Ramos (cell line): ENCODE measurements around the gene CNIH2.
"Not testable (repeated sequence)": the region's sequence is repeated elsewhere in the genome, so short reads cannot be mapped to it uniquely, and the experiment has no call there.

Experiments used
- in situ Hi-C: fragments of 300-500 bp; cut with MboI; formaldehyde crosslinking; loops from one replicate; pipeline ENCODE4 v1.14.3; 2022; ENCODE audit warnings: low sequenced_read_pairs; ENCODE audit not compliant: unreplicated experiment

The CNIH2 gene

DNA sequence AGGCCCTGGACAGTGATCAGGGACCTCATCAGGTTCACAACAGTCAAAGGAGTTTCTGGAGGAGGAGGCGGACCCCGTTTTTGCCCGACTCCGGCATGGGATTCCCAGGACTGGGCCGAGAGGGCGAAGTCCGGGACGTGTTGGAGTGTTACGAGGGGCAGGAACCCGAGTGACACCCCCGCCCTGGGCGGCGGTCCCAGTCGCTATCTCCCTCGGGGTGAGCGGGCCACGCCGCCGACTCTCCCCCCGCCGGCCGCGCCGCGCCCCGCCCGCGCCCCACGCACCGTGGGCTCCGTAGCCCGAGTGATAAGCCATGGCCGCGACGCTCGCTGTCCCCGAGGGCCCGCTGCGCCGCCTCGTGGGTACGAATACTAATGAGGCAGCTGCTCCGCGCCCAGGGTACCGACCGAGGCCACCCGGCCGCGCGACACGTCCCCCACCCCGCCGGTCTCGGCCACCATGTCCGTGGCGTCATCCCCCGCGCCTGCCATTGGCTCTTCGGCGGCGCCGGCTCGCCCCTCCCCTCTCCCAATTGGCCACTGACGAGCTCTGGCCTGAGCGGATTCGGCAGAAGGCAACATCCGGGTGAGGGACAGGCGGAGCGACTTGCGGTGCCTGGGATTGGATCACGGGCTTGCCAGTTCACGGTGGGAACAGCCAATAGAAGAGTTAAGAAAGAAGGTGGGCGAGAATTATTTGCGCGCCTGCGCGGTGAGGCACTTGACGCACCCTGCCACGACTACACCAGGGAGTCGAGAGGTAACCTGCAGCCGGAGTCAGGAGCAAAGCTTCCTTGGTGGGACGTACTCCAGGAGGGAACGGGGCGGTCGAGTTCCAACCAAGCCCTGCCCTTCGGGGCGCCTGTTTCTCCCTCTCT lies 10.9 kb downstream of the CNIH2 start, which contains the start of gene YIF1A:
YIF1A (minus strand) TSS at position 473 of the 877 bp plus-strand sequence; CDS start at position 315, 158 bp downstream.
- in situ Hi-C loops: no loop called here

DNA sequence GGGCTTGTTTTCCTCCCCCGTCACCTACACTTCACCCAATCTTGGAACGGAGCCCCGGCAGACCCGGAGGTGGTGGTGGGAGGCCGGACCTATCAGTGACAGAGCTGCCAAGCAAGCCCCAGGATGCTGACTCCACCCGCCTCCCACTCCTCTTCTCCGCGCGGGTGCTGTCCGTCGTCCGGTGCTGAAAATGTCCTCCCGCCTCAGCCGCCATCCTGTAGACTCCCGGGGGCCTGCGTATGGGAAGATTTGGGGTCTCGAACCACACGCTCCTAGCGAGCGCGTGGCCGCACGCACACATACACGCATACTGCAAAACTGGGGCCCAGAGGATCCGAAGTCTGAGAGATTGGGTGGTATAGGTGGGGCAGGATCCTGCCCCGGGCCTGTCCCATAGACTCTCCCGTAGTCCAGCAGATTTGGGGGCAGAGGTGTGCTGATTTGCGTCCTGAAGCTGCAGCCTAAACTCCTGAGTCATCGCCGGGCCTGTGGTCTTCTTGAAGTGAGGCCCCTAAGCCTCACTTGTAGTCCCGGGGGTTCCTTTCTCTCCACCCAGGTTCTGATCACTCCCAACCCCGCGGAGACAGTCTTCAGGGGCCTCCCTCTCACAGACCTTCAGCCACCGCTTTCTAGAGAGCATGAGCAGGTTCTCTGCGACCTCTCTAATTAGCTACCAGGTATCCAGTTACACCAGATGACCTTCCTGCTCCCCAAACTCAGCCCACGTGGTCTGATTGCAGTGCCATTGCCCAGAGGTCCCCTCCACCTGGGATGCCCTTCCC lies 11.8 kb downstream of the CNIH2 start:
- in situ Hi-C loops: no loop called here

DNA sequence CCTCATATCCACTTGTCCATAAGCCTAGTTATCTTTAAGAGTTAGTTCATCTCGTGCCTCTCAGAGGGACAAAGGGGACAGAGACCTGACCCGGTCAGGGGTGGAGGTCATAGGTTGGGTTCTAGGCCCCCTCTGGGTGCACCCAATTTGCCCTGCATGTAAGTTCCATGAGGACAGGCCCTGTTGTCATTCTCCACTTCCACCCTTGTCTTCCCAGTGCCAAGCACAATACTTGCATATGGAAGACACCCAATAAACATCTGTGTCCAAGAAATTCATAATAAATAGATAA lies 12.3 kb downstream of the CNIH2 start:
- in situ Hi-C loops: no loop called here

DNA sequence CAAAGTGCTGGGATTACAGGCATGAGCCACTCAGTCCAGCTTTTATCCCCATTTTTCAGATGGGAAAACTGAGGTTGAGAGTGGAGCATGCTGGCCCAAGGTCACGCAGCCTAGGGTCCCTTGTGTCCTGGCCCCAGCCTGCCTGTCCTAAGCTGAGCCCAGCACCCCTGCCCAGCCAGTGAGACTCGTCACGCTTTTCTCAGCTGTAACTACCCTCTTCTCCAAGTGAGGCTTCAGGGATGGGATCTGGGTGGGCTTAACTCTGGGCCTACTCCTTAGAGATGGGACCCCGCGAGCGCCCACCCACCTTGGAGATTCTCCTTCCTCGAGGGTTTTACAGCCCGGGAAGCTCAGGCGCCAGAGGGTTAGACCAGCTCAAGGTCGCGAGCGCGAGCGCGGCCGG lies 13.3 kb downstream of the CNIH2 start:
- in situ Hi-C loops: no loop called here

DNA sequence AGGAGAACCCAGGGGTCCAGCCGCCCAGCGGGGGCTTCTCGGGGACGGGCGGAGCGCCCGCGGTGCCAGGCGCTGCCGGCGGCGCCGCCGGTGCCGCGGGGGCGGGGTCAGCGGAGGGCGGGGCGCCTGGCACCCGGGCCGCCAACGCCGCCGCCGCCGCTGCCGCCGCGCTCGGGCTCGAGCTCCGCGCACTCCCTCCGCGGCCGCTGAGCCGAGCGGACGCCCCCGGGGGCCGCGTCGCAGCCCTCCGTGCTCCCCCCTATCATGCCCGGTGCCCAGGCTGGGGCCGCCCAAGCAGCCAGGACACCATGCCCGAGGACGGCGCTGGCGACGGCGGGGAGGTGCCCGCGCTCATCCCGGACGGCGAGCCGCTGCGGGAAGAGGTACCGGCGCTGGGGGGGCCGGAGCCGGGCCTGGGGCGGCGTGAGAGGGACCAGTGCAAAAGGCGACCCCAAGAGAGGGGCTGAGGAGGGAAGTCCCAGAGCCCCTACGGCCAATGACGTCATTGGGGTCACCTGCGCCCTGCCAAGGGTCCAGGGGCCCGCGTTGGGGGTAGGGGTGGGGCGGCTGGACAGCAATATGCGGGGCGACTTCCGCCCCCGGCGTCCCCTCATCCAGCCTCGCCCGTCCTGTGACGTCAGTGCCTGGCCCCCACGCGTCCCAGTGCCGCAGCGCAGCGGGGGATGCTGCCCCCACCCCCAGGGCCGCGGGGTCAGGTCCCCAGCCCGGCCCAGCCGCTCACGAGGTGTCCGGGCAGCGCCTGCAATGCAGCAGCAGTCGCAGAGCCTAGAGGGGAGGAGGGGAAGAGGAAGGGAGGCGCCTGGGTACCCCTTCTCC lies 13.9 kb downstream of the CNIH2 start, which contains the start of gene TMEM151A:
TMEM151A (plus strand) TSS at position 189 of the 837 bp plus-strand sequence; CDS start at position 309, 120 bp downstream.
- in situ Hi-C loops: no loop called here

DNA sequence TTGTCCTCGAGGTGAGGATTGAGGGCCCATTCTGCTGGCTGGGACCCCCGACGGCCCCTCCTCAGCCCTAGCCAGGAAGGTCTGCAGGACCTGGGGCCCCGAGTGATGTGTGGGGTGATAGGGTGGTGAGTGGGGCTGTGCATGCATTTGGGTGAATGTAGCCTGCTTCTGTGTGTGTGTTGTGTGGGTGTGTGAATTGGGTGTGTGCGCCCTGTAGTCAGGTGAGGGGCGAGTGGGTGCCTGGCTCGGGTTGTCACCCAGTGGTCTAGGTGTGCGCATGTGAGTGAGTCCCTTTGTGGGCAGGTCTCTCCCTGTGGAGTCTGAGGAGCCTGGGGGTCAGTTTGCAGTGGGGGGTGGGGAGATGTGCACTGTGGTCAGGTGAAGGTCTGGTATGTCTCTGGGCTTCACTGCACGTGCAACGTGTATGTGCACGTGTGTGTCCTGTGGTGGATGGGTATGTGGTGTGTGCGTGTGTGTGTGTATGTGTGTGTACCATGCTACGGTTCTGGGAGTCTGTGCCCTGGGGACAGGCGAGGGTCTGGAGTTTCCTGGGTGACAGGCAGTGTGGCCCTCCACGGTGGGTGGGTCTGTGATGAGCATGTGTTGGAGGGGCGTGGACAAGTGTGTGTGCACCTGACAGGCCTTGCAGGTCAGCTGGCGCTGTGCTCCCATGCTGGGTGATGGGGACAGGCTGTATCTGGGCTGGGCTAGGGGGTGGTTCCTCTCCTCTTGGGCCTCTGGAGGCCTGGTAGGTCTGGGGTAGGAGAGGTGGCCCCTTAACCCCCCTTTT lies 14.8 kb downstream of the CNIH2 start:
- in situ Hi-C loops: no loop called here

DNA sequence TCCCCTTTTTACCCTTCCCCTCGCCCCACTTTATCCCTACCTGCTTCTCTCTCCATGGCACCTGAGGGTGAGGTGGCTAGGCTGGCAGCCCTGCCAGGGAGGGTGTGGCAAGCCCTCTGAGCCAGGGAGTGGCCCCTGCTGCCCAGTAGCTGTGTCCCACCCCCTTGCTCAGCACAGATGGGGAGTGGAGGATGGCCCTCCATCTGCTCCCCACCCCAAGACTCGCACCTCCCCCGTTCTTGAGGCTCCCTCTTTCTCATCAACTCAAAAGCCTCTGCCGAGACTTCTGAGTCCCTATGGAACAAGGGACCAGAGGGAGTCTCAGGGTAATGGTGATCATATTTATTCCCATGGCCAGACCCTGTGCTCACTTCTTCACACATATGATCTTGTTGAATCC lies 15.4 kb downstream of the CNIH2 start:
- in situ Hi-C loops: no loop called here

DNA sequence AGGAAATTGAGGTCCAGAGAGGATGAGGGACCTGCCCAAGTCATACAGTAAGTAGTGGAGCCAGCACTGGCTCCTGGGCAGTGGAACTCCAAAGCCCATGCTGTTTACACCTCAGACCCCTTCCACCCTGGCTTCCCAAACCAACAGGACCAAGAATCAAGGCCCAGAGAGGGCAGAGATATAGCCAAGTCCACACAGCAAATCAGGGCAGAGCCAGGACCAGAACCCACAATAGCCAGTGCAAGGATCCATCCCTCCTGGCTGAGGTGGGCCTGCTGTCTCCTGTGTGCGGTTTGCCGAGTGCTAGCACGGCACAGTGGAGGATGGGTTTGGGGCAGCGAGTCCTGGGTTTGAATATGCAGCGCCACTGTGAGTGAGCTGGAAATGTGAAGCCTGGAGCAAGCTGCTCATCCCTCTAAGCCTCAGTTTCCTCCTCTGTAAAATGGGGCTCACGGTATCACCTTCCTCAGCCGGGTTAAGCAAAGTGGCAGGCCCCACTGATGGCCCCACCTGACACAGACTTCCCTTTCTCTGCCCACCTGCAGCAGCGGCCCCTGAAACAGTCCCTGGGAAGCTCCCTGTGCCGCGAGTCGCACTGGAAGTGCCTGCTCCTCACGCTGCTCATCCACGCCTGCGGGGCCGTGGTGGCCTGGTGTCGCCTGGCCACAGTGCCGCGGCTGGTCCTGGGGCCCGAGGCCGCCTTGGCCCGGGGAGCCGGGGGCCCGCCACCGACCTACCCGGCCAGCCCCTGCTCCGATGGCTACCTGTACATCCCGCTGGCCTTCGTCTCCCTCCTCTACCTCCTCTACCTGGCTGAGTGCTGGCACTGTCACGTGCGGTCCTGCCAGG lies 16.0 kb downstream of the CNIH2 start:
- in situ Hi-C loops: no loop called here

DNA sequence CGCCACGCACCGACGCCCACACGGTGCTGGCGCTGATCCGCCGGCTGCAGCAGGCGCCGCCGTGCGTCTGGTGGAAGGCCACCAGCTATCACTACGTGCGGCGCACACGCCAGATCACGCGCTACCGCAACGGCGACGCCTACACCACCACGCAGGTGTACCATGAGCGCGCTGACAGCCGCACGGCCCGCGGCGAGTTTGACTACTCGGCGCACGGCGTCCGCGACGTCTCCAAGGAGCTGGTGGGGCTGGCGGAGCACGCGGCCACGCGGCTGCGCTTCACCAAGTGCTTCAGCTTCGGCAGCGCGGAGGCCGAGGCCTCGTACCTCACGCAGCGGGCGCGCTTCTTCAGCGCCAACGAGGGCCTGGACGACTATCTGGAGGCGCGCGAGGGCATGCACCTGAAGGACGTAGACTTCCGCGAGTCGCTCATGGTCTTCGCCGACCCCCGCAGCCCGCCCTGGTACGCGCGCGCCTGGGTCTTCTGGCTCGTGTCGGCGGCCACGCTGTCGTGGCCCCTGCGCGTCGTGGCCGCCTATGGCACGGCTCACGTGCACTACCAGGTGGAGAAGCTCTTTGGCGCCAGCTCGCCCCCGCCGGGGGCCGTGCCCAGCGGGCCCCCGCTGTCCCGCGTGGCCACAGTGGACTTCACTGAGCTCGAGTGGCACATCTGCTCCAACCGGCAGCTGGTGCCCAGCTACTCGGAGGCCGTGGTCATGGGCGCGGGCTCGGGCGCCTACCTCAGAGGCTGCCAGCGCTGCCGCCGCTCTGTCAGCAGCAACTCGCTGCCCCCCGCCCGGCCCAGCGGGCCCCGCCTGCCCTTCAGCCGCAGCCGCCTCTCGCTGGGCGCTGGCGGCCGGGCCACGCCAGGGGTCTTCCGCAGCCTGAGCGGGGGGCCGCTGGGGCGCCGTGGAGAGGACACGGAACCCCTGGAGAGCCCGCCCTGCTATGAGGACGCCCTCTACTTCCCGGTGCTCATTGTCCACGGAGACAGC lies 16.9 kb downstream of the CNIH2 start:
- in situ Hi-C loops: no loop called here

DNA sequence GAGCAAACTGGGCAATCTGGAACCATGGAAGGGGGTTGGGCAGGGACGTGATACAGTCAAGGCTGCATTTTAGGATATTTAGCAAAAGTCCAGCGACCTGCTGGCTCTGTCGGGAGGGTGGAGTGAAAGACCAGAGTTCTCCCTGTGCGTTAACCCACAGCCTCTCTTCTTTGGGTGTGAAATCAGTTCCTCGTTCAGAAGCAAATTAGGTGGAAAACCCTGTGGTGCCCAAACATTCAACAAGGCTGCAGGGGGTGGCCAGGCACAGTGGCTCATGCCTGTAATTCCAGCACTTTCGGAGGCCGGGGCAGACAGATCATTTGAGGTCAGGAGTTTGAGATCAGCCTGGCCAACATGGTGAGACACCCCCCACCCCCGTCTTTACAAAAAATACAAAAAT lies 19.6 kb downstream of the CNIH2 start:
- in situ Hi-C loops: no loop called here

DNA sequence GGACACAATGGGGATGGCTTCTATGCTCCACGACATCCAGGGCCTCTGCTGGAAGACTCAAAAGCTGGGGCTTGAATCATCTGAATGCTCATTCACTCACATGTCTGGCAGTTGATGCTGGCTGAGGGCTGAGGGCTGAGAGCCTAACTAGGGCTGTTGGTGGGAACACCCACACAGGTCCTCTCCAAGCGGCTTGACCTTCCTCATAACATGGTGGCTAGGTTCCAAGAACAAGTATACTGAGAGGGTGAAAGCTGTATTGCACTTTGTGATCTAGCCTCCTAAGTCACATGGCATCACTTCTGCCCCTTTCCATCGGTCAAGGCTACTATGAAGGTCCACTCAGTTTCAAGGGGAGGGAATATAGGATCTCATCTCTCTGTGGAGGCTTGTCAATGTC lies 21.2 kb downstream of the CNIH2 start:
- in situ Hi-C loops: no loop called here

DNA sequence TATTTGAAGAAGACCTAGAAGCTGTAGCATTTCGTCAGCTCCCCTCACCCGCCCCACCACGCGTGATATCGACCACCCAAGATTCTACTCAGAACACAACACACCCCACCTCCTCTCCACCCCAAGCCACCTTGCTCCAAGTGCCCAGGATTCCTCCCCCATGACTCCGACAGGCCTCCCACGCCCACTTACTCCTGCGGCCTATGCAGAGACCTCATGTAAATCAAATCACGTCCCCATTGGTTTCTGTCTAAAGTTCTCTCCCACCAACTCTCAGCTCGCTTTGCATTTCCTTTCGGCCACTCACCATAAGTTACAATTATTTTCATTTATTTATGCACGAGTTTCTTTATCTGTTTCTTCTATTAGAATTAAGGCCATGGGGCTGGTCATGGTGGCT lies 24.7 kb downstream of the CNIH2 start:
- in situ Hi-C loops: no loop called here

DNA sequence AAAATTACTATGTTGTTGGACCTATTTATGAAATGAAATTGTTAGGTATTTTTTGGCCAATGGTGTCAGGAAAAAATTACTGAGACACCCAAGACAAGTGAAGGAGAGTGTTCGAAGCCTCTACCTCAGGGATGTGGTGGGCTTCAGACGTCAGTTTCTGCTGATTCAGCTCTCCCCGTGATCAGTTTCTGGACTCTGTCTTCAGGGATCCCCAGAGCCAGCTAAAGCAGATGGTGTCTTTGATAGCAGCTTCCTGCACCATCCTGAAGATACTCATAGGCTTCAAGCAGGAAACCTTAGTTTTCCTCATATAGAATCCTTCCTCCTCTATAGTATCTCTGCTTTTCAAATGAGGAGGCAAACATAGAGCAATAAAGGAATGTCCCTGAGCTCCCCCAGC lies 31.5 kb downstream of the CNIH2 start:
- in situ Hi-C loops: no loop called here

DNA sequence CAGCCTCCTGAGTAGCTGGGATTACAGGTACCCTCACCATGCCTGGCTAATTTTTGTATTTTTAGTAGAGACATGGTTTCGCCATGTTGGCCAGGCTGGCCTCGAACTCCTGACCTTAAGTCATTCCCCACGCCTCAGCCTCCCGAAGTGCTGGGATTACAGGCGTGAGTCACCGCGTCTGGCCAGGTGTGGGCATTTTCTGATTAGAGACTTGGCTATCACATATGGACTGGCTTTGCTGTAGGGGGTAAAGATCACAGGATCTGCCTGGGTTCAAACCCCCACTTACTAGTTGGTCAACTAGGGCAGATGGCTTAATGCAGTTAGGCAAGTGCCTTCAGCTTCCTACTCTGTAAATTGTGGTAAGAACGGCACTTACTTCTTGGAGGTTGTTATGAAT lies 32.3 kb downstream of the CNIH2 start:
- in situ Hi-C loops: no loop called here

DNA sequence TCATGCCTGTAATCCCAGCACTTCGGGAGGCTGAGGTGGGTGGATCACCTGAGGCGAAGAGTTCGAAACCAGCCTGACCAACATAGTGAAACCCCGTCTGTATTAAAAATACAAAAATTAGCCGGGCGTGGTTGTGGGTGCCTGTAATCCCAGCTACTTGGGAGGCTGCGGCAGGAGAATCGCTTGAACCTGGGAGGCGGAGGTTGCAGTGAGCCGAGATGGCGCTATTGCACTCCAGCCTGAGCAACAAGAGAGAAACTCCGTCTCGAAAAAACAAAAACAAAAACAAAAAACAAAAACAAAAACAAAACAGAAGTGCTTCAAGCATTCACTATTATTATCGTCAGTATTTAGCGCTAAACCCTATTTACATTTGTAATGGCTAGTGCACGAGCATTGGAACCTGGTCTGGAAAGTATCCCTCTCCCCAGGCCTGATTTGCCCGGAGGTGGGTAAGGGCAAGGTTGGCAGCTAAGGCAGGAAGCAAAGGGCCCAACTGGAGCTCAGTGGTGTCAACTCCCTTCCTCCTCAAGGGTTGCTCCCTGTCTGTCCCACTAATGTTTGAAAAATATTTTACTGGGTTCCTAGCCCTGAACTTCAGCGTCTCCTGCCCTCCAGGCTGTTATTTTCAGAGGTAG lies 32.9 kb downstream of the CNIH2 start:
- in situ Hi-C loops: not testable (repeated sequence)

DNA sequence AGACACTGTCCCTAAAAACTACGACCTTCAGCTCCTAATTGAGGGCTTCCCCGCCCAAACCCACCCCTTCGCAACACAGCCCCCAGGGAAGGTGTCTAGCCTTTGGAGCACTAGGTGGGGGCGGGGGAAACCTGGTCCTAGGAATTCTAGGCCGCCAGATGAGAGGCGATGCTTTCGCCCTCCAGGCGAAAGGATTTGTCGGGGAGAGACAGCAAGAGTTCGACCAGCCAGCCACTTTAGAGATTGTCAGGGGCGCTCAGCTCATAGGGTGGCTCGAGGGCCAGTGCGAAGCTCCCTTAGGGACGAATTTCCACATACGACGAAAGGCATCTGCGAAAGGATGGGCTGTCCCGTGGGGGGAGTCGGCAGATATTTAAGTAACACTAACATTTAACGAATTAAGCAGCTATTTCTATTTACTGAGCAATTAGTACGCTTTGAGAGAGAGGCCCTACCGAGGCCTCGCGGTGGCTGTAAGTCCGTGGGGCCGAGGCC lies 33.5 kb downstream of the CNIH2 start:
- in situ Hi-C loops: no loop called here

DNA sequence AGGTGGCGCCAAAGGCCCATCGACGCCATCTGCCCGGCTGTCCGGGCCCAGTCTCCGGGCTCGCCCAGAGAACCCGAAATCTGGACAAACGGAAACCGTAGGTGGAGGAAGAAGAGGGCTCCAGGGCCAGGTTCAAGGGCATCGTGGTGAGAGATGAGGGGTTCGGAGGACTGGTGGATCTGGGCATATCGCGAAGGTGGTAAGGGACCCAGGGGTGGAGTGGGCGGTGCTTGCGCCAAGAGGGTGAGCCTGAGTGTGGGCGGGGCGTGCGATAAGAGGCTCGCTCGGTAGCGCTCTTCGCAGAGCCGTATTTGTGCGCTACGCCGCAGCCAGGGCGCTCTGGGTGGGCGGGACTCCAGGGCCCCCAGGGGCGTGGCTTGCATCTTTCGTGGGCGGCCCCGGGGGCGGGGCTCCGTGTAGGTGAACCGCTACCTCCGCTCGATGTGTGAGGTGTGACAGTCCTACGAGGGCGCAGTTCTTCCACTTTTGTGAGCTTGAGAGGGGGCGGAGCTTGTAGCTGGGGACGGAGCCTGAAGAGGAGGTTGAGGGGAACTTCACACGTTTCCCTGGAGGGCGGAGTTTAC lies 34.1 kb downstream of the CNIH2 start:
- in situ Hi-C loops: no loop called here
